GM11168 (cell line): ENCODE measurements around the gene CNN2.

Experiments used
- in situ Hi-C: fragments of 300-500 bp; cut with MboI; formaldehyde crosslinking; loops from one replicate; pipeline ENCODE4 v1.12.0; 2022; ENCODE audit warnings: low sequenced_read_pairs; ENCODE audit not compliant: unreplicated experiment

The CNN2 gene

GRCh38 chr19:1074544-1075283 lies 48.3 kb downstream of the CNN2 start:
- in situ Hi-C loops: no loop called here

- in situ Hi-C loops: no loop called here
These were observed 49.6 kb downstream of the CNN2 start for GRCh38 chr19:1076046-1076386.

DNA sequence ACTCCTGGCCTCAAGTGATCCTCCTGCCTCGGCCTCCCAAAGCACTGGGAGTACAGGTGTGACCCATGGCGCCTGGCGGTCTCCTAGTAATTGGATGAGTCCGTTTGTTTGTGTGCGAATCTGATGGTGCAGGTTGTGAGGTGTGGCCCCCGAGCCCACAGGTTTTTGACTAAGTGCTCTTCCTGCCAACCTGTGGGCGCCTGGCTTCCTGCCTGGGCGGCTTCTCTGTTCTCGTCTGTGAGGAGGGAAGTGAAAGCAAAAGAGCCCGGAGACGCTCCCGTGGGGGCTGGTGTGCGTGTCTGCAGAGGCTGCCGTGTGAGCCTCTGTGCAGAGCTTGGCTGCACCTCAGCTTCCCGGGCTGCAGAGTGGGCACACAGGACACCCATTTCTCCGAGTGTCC lies 50.5 kb downstream of the CNN2 start:
- in situ Hi-C loops: no loop called here

DNA sequence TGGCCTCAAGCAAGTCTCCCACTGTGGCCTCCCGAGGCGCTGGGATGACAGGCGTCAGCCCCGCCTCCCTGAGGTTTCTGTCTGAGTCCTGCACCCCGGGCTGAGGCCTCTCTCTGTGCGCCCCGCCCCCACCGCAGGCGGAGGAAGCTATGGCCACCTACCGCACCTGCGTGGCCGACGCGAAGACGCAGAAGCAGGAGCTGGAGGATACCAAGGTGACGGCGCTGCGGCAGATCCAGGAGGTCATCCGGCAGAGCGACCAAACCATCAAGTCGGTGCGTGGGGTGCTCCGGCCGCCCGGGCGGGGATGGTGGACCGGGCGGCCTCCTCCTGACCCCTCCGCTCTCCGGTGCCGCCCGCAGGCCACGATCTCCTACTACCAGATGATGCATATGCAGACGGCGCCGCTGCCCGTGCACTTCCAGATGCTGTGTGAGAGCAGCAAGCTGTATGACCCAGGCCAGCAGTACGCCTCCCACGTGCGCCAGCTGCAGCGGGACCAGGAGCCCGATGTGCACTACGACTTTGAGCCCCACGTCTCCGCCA lies 53.2 kb downstream of the CNN2 start:
- in situ Hi-C loops: no loop called here

- in situ Hi-C loops: no loop called here
These were observed 54.2 kb downstream of the CNN2 start for GRCh38 chr19:1080360-1081161.

DNA sequence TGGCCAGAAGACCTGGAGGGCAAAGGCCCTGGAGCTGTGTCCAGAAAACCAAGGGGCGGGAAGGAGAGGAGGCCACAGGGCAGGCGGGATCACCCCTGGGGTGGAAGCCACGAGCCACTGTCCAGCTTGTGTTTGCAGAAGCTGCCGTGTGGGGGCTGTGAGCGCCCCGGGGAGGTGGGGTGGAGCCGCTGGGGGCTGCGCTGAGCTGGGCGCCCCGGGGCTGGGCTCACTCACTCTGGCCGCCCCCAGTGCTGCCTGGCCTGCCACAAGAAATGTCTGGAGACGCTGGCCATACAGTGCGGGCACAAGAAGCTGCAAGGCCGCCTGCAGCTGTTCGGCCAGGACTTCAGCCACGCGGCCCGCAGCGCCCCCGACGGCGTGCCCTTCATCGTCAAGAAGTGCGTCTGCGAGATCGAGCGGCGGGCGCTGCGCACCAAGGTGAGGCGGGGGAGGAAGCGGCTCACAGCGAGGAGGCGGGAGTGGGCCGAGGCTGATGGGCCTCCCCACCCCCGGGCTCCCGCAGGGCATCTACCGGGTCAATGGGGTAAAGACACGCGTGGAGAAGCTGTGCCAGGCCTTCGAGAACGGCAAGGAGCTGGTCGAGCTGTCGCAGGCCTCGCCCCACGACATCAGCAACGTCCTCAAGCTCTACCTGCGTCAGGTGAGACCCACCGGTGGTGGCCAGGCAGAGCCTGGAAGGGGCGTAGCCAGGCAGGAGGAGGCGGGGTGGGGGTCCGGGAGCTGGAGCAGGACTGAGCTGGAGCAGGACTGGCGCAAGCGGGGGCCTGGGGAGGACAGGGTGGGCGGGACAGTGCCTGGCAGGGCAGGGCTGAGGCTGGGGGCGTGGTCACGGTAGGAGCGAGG lies 55.1 kb downstream of the CNN2 start:
- in situ Hi-C loops: no loop called here

GRCh38 chr19:1082165-1082927 lies 55.9 kb downstream of the CNN2 start:
- in situ Hi-C loops: no loop called here

DNA sequence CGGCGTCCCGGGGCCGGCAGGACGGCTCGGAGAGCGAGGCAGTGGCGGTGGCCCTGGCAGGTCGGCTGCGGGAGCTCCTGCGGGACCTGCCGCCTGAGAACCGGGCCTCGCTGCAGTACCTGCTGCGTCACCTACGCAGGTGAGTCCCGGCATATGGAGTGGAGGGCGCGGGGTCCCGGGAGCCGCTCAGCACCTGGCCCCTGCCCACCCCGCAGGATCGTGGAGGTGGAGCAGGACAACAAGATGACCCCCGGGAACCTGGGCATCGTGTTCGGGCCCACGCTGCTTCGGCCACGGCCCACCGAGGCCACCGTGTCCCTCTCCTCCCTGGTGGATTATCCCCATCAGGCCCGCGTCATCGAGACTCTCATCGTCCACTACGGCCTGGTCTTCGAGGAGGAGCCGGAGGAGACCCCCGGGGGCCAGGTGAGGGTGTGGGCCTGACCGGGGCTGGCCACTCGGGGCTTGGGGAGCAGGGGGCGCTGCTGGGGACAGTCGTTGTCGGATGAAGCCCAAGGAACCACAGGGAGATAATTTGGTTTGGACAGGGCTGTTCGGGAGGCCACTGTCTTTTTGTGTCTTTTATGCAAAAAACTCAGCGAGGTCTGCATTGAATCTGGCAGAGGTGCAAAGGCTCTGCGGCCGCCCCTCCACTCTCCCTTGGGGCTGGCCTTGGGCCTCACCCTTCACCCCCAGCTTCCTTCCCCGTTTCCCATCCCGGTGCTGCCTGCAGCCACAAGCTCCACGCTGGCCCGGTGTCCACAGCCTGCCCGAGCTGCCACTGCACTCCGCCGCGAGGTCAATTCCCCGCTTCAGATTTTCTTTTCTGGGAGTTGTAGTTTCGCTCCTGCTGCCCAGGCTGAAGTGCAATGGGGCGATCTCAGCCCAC lies 56.8 kb downstream of the CNN2 start:
- in situ Hi-C loops: no loop called here

DNA sequence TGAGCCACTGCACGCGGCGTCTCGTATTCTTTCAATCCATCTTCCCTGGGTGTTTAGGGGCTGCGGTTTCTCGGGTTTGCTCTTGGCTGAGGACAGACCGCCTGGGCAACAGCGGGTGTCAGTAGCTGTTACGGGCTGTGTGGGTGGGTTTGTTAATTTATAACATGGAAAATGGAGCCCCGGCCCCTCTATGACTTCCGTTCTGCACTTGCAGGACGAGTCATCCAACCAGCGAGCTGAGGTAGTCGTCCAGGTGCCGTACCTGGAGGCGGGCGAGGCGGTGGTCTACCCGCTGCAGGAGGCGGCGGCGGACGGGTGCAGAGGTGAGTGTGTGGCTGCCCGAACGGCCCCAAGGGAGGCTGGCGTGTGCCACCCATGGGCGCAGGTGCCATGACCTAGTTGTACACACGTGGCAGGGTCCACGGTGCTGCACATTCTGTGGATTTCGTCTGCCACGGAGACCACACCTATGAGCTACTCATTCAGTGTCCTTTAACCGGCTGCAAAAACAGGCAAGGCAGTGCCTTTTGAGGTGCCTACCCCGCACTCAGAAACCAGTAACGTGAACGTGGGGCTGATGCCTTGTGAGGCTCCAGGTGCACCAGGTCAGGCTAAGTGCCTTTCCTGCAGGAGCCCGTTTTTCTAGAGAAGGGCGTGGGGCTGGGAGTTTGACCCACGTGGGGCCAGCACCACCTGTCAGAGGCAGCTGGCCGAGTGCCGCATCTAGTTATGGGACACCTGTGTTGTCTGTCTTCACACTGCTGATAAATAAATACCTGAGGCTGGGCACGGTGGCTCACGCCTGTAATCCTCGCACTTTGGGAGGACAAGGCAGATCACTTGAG lies 57.8 kb downstream of the CNN2 start:
- in situ Hi-C loops: no loop called here

- in situ Hi-C loops: no loop called here
These were observed 58.7 kb downstream of the CNN2 start for GRCh38 chr19:1085053-1085658.

DNA sequence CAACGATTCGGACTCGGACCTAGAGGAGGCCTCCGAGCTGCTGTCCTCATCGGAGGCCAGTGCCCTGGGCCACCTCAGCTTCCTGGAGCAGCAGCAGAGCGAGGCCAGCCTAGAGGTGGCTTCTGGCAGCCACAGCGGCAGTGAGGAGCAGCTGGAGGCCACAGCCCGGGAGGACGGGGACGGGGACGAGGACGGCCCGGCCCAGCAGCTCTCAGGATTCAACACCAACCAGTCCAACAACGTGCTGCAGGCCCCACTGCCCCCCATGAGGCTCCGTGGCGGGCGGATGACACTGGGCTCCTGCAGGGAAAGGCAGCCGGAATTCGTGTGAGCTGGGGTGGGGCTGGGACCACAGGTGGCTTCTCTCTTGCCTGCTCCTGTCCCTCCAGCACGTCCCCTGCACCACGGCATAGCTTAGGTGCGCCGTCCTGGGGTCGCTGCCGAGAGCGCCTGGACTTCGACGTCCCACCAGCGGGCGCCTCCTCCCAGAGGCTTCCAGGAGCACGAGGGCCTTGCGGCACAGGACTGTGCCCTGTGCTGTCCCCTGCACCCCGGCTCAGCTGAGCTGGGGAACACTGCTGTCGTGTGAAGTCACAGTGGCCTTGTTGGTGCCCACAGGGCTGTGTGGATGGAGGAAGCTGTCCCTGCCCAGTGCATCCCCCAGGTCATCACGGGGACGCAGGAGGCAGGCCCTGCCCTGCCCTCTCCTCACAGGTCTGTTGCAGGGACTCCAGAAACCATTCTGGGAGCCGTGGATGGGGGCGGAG lies 59.5 kb downstream of the CNN2 start:
- in situ Hi-C loops: no loop called here

DNA sequence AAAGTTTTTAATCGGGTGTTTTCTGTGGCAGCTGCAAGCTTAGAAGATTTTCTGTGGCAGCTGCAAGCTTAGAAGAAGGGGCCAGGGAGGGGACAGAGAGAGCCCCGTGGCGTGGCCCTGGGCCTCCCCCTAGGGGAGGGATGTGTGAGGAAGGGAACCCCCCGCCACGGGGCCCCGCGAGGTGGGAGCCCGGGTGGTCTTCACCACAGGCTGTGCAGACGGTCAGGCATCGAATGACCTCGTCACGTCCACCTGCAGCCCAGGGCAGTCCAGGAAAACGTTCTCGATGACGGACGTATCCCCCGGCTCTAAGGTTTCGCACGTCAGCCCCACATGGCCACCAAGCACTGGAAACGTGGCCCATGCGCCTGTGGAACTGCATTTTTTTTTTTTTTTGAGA lies 60.2 kb downstream of the CNN2 start:
- in situ Hi-C loops: no loop called here

- in situ Hi-C loops: no loop called here
These were observed 61.5 kb downstream of the CNN2 start for GRCh38 chr19:1087813-1088415.

DNA sequence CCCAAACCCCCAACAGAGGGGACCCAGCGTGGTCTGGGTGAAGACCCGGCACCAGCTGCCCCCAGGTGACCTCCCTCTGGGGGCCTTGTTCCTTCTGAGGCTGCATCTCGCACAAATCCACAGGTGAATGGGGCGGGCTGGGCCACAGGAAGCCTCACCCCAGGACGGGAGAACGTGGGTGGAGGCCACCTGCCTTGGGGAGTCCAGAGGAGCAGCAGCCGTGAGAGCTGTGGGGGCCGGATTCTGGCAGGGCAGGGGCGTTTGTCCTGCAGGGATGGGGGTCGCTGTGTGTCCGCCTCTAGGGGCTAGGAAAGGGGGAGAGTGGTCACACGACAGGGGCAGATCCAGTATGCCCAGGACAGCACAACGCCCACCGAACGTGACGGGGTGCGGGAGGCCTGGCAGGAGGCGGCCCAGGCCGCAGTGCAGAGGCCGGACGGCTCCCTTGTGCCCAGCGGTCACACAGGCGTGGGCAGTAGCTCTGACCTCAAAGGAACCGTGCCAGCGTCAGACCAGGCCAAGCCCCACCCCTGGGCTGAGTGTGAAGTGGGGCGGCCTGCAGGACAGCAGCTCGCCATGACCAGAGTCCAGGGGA lies 62.1 kb downstream of the CNN2 start:
- in situ Hi-C loops: no loop called here
